Duodenal mucosa (tissue), 2 donors: Measurements from ENCODE around the gene B4GALNT2.
"Not testable (repeated sequence)": the region's sequence is repeated elsewhere in the genome, so short reads cannot be mapped to it uniquely, and the experiment has no call there.

Experiments
- H3K27ac ChIP-seq: one replicate; pipeline ENCODE4 v1.7.0; 2013; ENCODE audit warnings: low read depth, low read length
- H3K27me3 ChIP-seq, 2 donors: one replicate each; pipeline ENCODE4 v1.7.0; 2013; ENCODE audit warnings: low read length in 2 of 2, control low read depth in 1 of 2; ENCODE audit not compliant: insufficient read depth in 2 of 2, control insufficient read depth in 1 of 2
- H3K36me3 ChIP-seq, 2 donors: one replicate each; pipeline ENCODE4 v1.7.0; 2013; ENCODE audit warnings: low read length in 2 of 2, control low read depth in 1 of 2; ENCODE audit not compliant: insufficient read depth in 2 of 2, control insufficient read depth in 1 of 2
- H3K4me1 ChIP-seq, 2 donors: one replicate each; pipeline ENCODE4 v1.7.0; 2013; ENCODE audit warnings: low read length in 2 of 2, control low read depth in 1 of 2; ENCODE audit not compliant: insufficient read depth in 2 of 2, control insufficient read depth in 1 of 2
- H3K4me3 ChIP-seq, 2 donors: one replicate each; pipeline ENCODE4 v1.7.0; 2013; ENCODE audit warnings: low read length in 2 of 2, low read depth in 1 of 2
- H3K9ac ChIP-seq, 2 donors: one replicate each; pipeline ENCODE4 v1.7.0; 2013; ENCODE audit warnings: low read length in 2 of 2, low read depth in 1 of 2
- H3K9me3 ChIP-seq, 2 donors: one replicate each; pipeline ENCODE4 v1.7.0; 2013; ENCODE audit warnings: low read length in 2 of 2, control low read depth in 1 of 2; ENCODE audit not compliant: control insufficient read depth in 1 of 2

The B4GALNT2 gene

GRCh38 chr17:49145654-49146053, 13.1 kb downstream of the B4GALNT2 start:
- not testable (repeated sequence) for H3K36me3 ChIP-seq, H3K9me3 ChIP-seq, H3K27ac ChIP-seq, H3K9ac ChIP-seq, H3K4me3 ChIP-seq, H3K4me1 ChIP-seq
- H3K27me3 ChIP-seq: peaks cover 7 to 21% of the 10 kb centered on the region in 2 donors

DNA sequence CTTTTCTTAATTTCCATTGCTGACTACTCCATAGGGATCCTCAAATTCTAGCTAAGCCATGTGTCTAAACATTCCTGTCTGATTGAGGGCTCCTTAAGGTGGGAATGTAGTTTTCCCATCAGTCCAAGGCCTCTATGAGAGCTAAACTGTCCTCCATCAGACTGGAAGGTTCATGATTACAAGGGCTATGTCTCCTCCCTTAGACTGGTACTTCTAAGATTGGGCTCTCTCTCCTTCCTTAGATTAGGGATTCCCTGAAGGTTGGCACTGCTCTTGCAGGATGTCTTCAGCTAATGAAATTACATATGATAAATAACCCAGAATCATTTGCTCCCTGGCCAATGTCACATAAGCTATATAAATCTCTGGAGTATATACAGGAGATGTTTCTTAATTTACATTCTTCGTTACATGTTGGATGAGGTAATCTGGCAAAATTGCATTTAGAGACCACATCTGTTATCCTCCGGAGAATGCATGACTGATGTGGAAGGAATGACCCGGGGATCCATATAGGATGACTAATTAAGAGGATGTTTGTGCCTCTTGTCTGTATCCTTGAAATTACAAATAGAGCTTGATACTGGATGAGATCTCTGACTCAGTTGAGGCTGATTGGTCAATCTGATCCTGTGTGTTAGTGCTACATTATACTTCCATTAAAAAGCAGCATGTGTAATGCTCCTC, 14.2 kb downstream of the B4GALNT2 start:
- Histone ChIP-seq H3K9ac (no peak overlapping the region), H3K4me3 (no peak overlapping the region), H3K4me1 (no peaks in the 10 kb centered on the region), H3K9me3 (no peaks in the 10 kb centered on the region), H3K27me3 (peaks cover 0 to 15% of the 10 kb centered on the region in 2 donors), H3K27ac (no peak overlapping the region), H3K36me3 (no peaks in the 10 kb centered on the region)

DNA sequence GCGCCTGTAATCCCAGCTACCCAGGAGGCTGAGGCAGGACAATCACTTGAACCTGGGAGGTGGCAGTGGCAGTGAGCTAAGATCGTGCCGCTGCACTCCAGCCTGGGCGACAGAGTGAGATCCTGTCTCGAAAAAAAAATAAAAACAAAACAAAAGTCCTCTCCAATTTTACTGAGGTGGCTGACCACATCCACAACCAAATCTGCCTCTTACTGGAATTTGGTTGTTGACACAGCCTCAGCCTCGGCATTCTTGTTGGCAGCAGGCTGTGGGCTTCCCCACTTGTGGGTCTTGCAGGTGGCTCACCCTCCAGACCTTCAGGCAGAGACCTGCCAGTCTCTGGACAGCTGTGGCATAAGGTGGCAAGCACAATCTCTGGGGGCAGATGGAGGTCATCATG, 15.6 kb downstream of the B4GALNT2 start:
- Histone ChIP-seq H3K4me3 (no peak overlapping the region), H3K36me3 (no peaks in the 10 kb centered on the region), H3K27ac (no peak overlapping the region), H3K9ac (no peak overlapping the region), H3K4me1 (no peaks in the 10 kb centered on the region), H3K9me3 (no peaks in the 10 kb centered on the region), H3K27me3 (peaks cover 0 to 13% of the 10 kb centered on the region in 2 donors)

GRCh38 chr17:49151996-49152395, 19.4 kb downstream of the B4GALNT2 start:
- no peaks in the 10 kb centered on the region for H3K36me3 ChIP-seq
- H3K4me1 ChIP-seq: no peaks in the 10 kb centered on the region
- H3K27me3 ChIP-seq: peaks cover 3 to 4% of the 10 kb centered on the region in 2 donors
- H3K9ac ChIP-seq: no peak overlapping the region
- H3K27ac ChIP-seq: no peak overlapping the region
- no peak overlapping the region for H3K4me3 ChIP-seq
- no peaks in the 10 kb centered on the region for H3K9me3 ChIP-seq

GRCh38 chr17:49156256-49156655, 23.7 kb downstream of the B4GALNT2 start:
- peaks cover 13 to 15% of the 10 kb centered on the region in 2 donors for H3K27me3 ChIP-seq

DNA sequence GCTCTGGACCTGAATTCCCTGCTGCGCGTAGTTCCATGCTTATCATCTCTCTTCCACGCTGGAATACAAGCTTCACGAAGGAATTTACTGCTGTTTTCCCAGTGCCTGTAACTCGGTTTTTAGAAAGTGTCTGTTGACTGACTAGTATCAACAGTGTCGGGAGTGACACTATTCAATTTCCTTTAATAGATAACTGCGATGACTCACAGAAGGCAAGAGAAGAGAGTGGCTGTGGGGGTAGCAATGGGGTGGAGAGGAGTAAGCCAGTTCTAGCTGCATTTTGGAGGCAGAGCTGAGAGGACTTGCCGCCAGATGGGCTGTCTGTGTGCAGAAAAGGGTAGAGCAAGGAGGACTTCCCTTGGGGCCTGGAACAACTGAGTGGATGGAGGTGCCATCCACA, 25.2 kb downstream of the B4GALNT2 start:
- Histone ChIP-seq H3K36me3 (no peaks in the 10 kb centered on the region), H3K4me3 (no peak overlapping the region), H3K27ac (no peak overlapping the region), H3K9me3 (no peaks in the 10 kb centered on the region), H3K9ac (no peak overlapping the region), H3K4me1 (no peaks in the 10 kb centered on the region), H3K27me3 (peaks cover 13 to 15% of the 10 kb centered on the region in 2 donors)

More at GRCh38 chr17:49156256-49156655, 23.7 kb downstream of the B4GALNT2 start:
- Histone ChIP-seq H3K4me1 (no peaks in the 10 kb centered on the region), H3K36me3 (no peaks in the 10 kb centered on the region), H3K27ac (no peak overlapping the region), H3K9ac (no peak overlapping the region), H3K9me3 (no peaks in the 10 kb centered on the region), H3K4me3 (no peak overlapping the region)

- H3K9ac ChIP-seq: no peak overlapping the region
- H3K36me3 ChIP-seq: no peaks in the 10 kb centered on the region
- H3K4me3 ChIP-seq: no peak overlapping the region
- H3K27me3 ChIP-seq: peaks cover 9 to 20% of the 10 kb centered on the region in 2 donors
- no peaks in the 10 kb centered on the region for H3K9me3 ChIP-seq
- no peak overlapping the region for H3K27ac ChIP-seq
- no peaks in the 10 kb centered on the region for H3K4me1 ChIP-seq
Measured at GRCh38 chr17:49162866-49163265, 30.3 kb downstream of the B4GALNT2 start.

DNA sequence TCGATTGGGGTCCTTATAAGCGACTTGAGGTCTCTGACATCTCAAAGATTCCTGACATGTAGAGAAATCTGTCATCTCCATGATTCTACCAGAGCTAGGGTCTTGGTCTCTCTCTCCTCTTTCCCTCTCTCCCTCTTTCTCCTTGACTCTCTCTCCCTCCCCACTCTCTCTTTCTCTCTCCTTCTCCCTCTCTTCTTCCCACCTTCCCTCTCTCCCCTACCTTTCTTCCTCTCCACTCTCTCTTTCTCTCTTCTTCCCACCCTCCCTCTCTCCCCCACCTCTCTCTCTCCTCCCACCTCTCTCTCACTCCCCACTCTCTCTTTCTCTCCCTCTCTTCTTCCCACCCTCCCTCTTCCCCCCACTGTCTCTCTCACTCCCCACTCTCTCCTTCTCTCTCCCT, 32.6 kb downstream of the B4GALNT2 start:
- Histone ChIP-seq H3K9ac (no peak overlapping the region), H3K36me3 (no peaks in the 10 kb centered on the region), H3K27ac (no peak overlapping the region), H3K27me3 (peaks cover 16 to 27% of the 10 kb centered on the region in 2 donors), H3K4me3 (no peak overlapping the region), H3K9me3 (no peaks in the 10 kb centered on the region), H3K4me1 (no peaks in the 10 kb centered on the region)

- Histone ChIP-seq H3K36me3 (no peaks in the 10 kb centered on the region), H3K27me3 (peaks cover 19 to 22% of the 10 kb centered on the region in 2 donors), H3K9me3 (no peaks in the 10 kb centered on the region), H3K4me1 (no peaks in the 10 kb centered on the region), H3K27ac (no peak overlapping the region), H3K9ac (no peak overlapping the region), H3K4me3 (no peak overlapping the region)
Measured at GRCh38 chr17:49168706-49169105, 36.1 kb downstream of the B4GALNT2 start.

DNA sequence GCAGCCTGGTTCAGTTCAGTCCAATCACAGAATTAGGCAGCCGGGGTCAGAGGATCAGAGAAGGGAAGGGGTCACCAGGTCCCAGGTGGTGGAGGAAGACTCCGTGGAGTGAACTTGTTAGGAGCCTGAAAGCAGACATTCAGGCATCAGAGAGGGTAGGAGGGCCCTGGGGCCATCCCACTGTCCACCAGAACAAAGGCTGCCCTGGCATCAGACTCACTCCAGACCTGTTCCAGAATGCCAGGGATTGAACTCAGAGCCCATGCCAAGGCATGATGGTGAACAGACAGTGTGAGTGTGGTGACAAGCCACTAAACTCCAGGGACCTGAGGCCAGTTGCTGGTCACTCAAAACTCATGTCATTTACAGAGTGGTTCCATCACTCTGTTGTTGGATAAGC, 37.6 kb downstream of the B4GALNT2 start:
- Histone ChIP-seq H3K36me3 (no peaks in the 10 kb centered on the region), H3K27ac (no peak overlapping the region), H3K9ac (no peak overlapping the region), H3K4me1 (no peaks in the 10 kb centered on the region), H3K4me3 (no peak overlapping the region), H3K27me3 (peaks cover 19 to 22% of the 10 kb centered on the region in 2 donors), H3K9me3 (peaks cover 0 to under 1% of the 10 kb centered on the region in 2 donors)
